Neuronal stem cell (in vitro differentiated cells): ENCODE data around the gene TESMIN.
A peak's percentile ranks its signal among the peaks of the same experiment; 100 is the strongest.

Experiments
- DNase-seq: peaks from one replicate; pipeline ENCODE4 v3.0.0-alpha.2; 2013; ENCODE audit warnings: low spot score
- H2AFZ ChIP-seq: one replicate; pipeline ENCODE4 v1.6.1; 2013; ENCODE audit warnings: mild to moderate bottlenecking, low read length, inconsistent platforms
- H2AK5ac ChIP-seq: 2 replicates; pipeline ENCODE4 v1.6.1; 2013; ENCODE audit warnings: low read depth, mild to moderate bottlenecking, inconsistent platforms, low read length, moderate library complexity, mixed read lengths
- H2BK120ac ChIP-seq: 2 replicates; pipeline ENCODE4 v1.6.1; 2013; ENCODE audit warnings: low read depth, mild to moderate bottlenecking, inconsistent platforms, low read length, moderate library complexity, mixed read lengths
- H2BK12ac ChIP-seq: one replicate; pipeline ENCODE4 v1.6.1; 2013; ENCODE audit warnings: low read length, inconsistent platforms
- H2BK15ac ChIP-seq: 2 replicates; pipeline ENCODE4 v1.6.1; 2013; ENCODE audit warnings: mild to moderate bottlenecking, low read length, inconsistent platforms, mixed read lengths
- H2BK5ac ChIP-seq: one replicate; pipeline ENCODE4 v1.6.1; 2013; ENCODE audit warnings: inconsistent platforms, mild to moderate bottlenecking, low read length, moderate library complexity
- H3K14ac ChIP-seq: one replicate; pipeline ENCODE4 v1.6.1; 2013; ENCODE audit warnings: low read length, inconsistent platforms
- H3K18ac ChIP-seq: 2 replicates; pipeline ENCODE4 v1.6.1; 2013; ENCODE audit warnings: low read length, inconsistent platforms
- H3K23ac ChIP-seq: 2 replicates; pipeline ENCODE4 v1.6.1; 2013; ENCODE audit warnings: low read depth, mild to moderate bottlenecking, mixed read lengths, low read length, inconsistent platforms; ENCODE audit not compliant: poor library complexity
- H3K27ac ChIP-seq: replicated peaks from 3 replicates; pipeline ENCODE4 v1.5.1; 2013; ENCODE audit warnings: low read length, inconsistent platforms
- H3K27me3 ChIP-seq, 3 experiments: 2 replicates each; pipeline ENCODE4 v1.6.1; 2013; ENCODE audit warnings: low read length in 3 of 3, mild to moderate bottlenecking in 2 of 3, inconsistent platforms in 1 of 3, low read depth in 1 of 3, mixed read lengths in 1 of 3, moderate library complexity in 1 of 3; ENCODE audit not compliant: control insufficient read depth in 3 of 3, insufficient read depth in 3 of 3
- H3K36me3 ChIP-seq, 2 donors: replicated peaks in 1 of 2; 2 replicates each; pipeline ENCODE4 v1.6.1; 2013; ENCODE audit warnings: low read length in 2 of 2; ENCODE audit not compliant: control insufficient read depth in 2 of 2, insufficient read depth in 2 of 2
- H3K4ac ChIP-seq: 2 replicates; pipeline ENCODE4 v1.6.1; 2013; ENCODE audit warnings: inconsistent platforms, mild to moderate bottlenecking, low read length, moderate library complexity
- H3K4me1 ChIP-seq, 2 donors: 1 replicate in 1 of 2; 2 replicates in 1 of 2; pipeline ENCODE4 v1.6.1; 2013; ENCODE audit warnings: low read length in 2 of 2, low read depth in 1 of 2; ENCODE audit not compliant: control insufficient read depth in 2 of 2, insufficient read depth in 1 of 2
- H3K4me2 ChIP-seq: one replicate; pipeline ENCODE4 v1.6.1; 2013; ENCODE audit warnings: mild to moderate bottlenecking, low read length, inconsistent platforms; ENCODE audit not compliant: insufficient read depth, poor library complexity, severe bottlenecking
- H3K4me3 ChIP-seq, 2 donors: 2 replicates each; pipeline ENCODE4 v1.5.1; 2013; ENCODE audit warnings: low read length in 2 of 2, mild to moderate bottlenecking in 2 of 2, inconsistent platforms in 1 of 2, moderate library complexity in 1 of 2
- H3K79me1 ChIP-seq: one replicate; pipeline ENCODE4 v1.6.1; 2013; ENCODE audit warnings: low read depth, mild to moderate bottlenecking, inconsistent platforms, low read length, moderate library complexity
- H3K9ac ChIP-seq: one replicate; pipeline ENCODE4 v1.6.1; 2013; ENCODE audit warnings: mild to moderate bottlenecking, low read depth, low read length, inconsistent platforms; ENCODE audit not compliant: poor library complexity
- H3K9me3 ChIP-seq, 2 donors: replicated peaks in 1 of 2; 2 replicates each; pipeline versions ENCODE3 to v1.6.1; 2013; ENCODE audit warnings: low read length in 2 of 2, mild to moderate bottlenecking in 2 of 2, inconsistent platforms in 1 of 2, low read depth in 1 of 2, mixed read lengths in 1 of 2, moderate library complexity in 1 of 2; ENCODE audit not compliant: control insufficient read depth in 2 of 2, insufficient read depth in 1 of 2
- H4K8ac ChIP-seq: one replicate; pipeline ENCODE4 v1.6.1; 2013; ENCODE audit warnings: low read depth, mild to moderate bottlenecking, inconsistent platforms, low read length, moderate library complexity
- H4K91ac ChIP-seq: one replicate; pipeline ENCODE4 v1.6.1; 2013; ENCODE audit warnings: low read length, low read depth, mild to moderate bottlenecking, inconsistent platforms; ENCODE audit not compliant: poor library complexity
- WGBS, 2 donors: extraction: QIAGEN DNeasy Blood & Tissue Kit; methylation state at CpG; one replicate each; pipeline ENCODE4 v1.1.7; 2013; ENCODE audit warnings: missing lambda C conversion rate in 2 of 2, mixed read lengths in 1 of 2; ENCODE audit not compliant: insufficient read length in 2 of 2, insufficient replicate concordance in 1 of 2; ENCODE audit errors: extremely low coverage in 2 of 2; 5-methylcytosine and 5-hydroxymethylcytosine counted together

TESMIN gene

DNA sequence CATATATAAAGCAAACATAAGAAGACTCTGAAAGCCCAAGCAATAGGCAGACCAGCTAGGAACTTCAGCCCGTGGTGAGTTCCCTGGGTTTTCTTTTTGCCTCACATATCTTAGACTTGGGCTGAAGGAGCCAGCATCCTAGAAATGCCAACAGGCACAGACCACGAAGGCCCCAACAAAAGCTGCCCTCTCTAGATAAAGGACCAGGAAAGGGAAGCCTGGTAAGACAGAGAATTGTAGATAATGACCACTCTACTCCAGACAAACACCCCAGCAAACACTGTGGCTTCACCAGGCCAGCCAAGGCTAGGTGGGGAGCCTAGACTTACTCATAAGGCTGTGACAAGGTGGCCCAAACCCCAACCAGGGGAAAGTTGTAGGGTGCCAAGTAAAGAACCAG, 55.8 kb downstream of the TESMIN start:
- Histone ChIP-seq H4K91ac (no peak overlapping the region), H3K4me3 (peak overlapping the region in 1 of 2 donors; percentile 12), H3K4ac (no peak overlapping the region), H3K14ac (no peak overlapping the region), H2BK15ac (no peak overlapping the region), H3K23ac (no peak overlapping the region), H2BK5ac (no peak overlapping the region), H2BK12ac (no peak overlapping the region), H2BK120ac (no peak overlapping the region), H3K9me3 (no peaks in the 10 kb centered on the region), H3K18ac (no peak overlapping the region), H3K4me1 (peaks cover 0 to 2% of the 10 kb centered on the region in 2 donors), H3K9ac (no peak overlapping the region), H2AFZ (no peak overlapping the region), H3K4me2 (no peak overlapping the region), H3K27me3 (peaks cover 0 to 17% (median 0%) of the 10 kb centered on the region in 3 experiments), H3K27ac (no peak overlapping the region), H3K36me3 (no peaks in the 10 kb centered on the region), H4K8ac (no peak overlapping the region), H3K79me1 (no peaks in the 10 kb centered on the region), H2AK5ac (no peak overlapping the region)
- no peak for DNase-seq
- no CpG with 5 or more reads among the region's 2 CpGs for WGBS, 2 donors

DNA sequence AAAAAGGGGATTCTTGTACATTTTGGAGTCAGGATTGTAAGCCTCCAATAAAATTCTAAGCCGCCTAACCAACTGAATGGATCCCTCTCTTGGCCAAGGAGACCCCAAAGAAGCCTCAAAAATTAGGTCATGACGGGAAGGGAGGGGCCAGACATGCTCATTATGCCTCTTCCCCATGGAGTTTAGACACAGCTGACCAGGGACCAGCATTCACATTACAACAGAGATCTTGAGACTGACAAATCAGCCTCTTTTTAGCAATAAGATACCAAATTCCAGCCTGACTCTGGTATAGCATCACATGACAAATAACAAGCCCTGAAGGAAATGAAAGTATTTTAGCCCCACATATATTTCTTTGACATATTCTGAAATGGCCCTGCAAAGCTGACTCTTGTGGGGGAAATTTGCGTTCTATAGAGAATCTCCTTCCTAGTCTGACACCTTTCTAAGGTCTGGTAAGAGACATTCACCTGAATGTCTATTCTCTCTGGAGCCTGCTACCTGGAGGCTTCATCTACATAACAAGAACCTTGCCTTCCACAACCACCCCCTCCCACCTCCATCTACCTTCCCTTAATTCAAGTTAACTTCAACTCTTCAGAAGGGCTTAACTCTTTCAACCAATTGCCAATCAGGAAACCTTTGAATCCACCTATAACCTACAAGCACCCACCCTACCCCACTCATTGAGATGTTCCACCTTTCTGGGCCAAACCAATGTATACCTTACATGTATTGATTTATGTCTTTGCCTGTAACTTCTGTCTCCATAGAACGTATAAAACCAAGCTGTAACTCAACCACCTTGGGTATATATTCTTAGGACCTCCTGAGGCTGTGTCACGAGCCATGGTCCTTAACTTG, 56.7 kb downstream of the TESMIN start:
- H3K36me3 ChIP-seq = no peaks in the 10 kb centered on the region
- H3K27me3 ChIP-seq = peaks cover 0 to 25% (median 0%) of the 10 kb centered on the region in 3 experiments
- H3K27ac ChIP-seq = no peak overlapping the region
- peaks cover 0 to 2% of the 10 kb centered on the region in 2 donors for H3K4me1 ChIP-seq
- H3K18ac ChIP-seq = no peak overlapping the region
- H3K14ac ChIP-seq = no peak overlapping the region
- H3K4ac ChIP-seq = no peak overlapping the region
- H3K9me3 ChIP-seq = no peaks in the 10 kb centered on the region
- no peak overlapping the region for H2BK15ac ChIP-seq
- H2AK5ac ChIP-seq = no peak overlapping the region
- no CpG with 5 or more reads among the region's 5 CpGs for WGBS, 2 donors
- H4K8ac ChIP-seq = no peak overlapping the region
- no peak overlapping the region for H3K4me2 ChIP-seq
- no peak overlapping the region for H3K23ac ChIP-seq
- no peak overlapping the region for H3K4me3 ChIP-seq
- no peak for DNase-seq
- no peaks in the 10 kb centered on the region for H3K79me1 ChIP-seq
- H2AFZ ChIP-seq = no peak overlapping the region
- H2BK5ac ChIP-seq = no peak overlapping the region
- H2BK120ac ChIP-seq = no peak overlapping the region
- no peak overlapping the region for H2BK12ac ChIP-seq
- no peak overlapping the region for H4K91ac ChIP-seq
- H3K9ac ChIP-seq = no peak overlapping the region

DNA sequence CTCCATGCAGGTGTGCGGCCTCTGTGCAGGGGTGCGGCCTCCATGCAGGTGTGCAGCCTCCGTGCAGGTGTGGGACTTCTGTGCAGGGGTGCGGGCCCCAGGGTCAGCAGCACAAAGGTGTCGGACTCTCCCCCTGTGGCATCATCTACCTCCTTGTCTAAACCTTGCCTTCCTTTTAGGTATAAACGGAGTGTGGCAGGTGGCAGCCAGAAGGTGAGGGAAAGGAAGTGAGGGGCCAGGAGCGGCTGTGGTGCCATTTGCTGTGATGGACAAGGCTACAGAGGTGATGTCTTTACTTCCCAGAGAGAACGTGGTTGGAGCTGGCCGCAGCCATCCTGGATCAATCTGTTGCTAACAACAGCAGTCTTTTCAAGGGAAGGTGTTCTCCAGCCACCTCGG, 57.8 kb downstream of the TESMIN start:
- no peak for DNase-seq
- Histone ChIP-seq H4K91ac (no peak overlapping the region), H2BK15ac (no peak overlapping the region), H3K4me3 (no peak overlapping the region), H3K14ac (no peak overlapping the region), H3K27ac (no peak overlapping the region), H3K4me1 (peaks cover 0 to 2% of the 10 kb centered on the region in 2 donors), H3K79me1 (no peaks in the 10 kb centered on the region), H3K23ac (peak overlapping the region; percentile 10), H3K4me2 (no peak overlapping the region), H3K4ac (no peak overlapping the region), H4K8ac (peak overlapping the region; percentile 23), H3K18ac (no peak overlapping the region), H2AFZ (no peak overlapping the region), H3K9me3 (no peaks in the 10 kb centered on the region), H2BK120ac (no peak overlapping the region), H2AK5ac (peak overlapping the region; percentile 85), H2BK5ac (no peak overlapping the region), H3K36me3 (no peaks in the 10 kb centered on the region), H3K9ac (no peak overlapping the region), H3K27me3 (peaks cover 0 to 36% (median 0%) of the 10 kb centered on the region in 3 experiments), H2BK12ac (no peak overlapping the region)
- WGBS, 2 donors = no CpG with 5 or more reads among the region's 10 CpGs

DNA sequence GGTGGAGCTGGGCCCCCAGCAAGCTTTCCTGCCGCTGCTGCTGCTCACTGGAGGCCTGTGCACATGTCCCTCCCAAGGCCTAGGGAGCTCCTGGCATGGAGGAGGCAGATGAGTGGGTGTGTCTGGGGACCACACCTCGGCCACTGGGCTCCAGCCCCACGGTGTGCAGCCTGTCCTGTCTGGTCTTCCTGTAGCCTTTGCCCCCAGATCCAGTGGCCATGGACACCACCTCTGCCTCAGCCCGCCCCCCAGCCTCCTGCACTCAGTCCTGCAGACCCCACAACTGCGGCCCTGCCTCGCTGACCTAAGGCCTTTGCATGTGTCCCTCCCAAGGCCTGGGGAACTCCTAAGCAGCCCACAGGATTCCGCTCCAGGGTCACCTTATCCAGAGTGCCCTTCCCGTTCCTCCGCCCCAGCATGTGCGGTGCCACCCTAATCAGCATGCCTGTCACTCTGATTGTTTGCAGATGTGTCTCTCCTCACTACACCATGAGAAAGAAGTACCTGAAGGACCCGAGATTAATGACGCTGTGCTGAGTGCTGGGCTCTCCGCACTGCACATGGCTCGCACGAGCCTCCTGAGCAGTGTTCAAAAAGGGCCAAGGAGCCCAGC, 58.3 kb downstream of the TESMIN start:
- H2BK120ac ChIP-seq = no peak overlapping the region
- H4K91ac ChIP-seq = no peak overlapping the region
- H3K9ac ChIP-seq = no peak overlapping the region
- H2AFZ ChIP-seq = no peak overlapping the region
- no peak overlapping the region for H3K4ac ChIP-seq
- H3K79me1 ChIP-seq = no peaks in the 10 kb centered on the region
- peaks cover 0 to 2% of the 10 kb centered on the region in 2 donors for H3K4me1 ChIP-seq
- H2AK5ac ChIP-seq = peak overlapping the region; percentile 85
- no peak overlapping the region for H3K14ac ChIP-seq
- H3K9me3 ChIP-seq = no peaks in the 10 kb centered on the region
- peak overlapping the region; percentile 78 for H2BK15ac ChIP-seq
- no CpG with 5 or more reads among the region's 15 CpGs for WGBS, 2 donors
- no peaks in the 10 kb centered on the region for H3K36me3 ChIP-seq
- peak overlapping the region; percentile 26 for H4K8ac ChIP-seq
- no peak overlapping the region for H3K4me3 ChIP-seq
- no peak overlapping the region for H3K4me2 ChIP-seq
- H3K23ac ChIP-seq = peak overlapping the region; percentile 10
- DNase-seq = no peak
- H3K27me3 ChIP-seq = peaks cover 0 to 40% (median 0%) of the 10 kb centered on the region in 3 experiments
- peak overlapping the region; percentile 13 for H3K18ac ChIP-seq
- H2BK5ac ChIP-seq = no peak overlapping the region
- H3K27ac ChIP-seq = no peak overlapping the region
- H2BK12ac ChIP-seq = peak overlapping the region; percentile 49
